Measurements from ENCODE around the gene DNAAF1.

Gene DNAAF1

DNA sequence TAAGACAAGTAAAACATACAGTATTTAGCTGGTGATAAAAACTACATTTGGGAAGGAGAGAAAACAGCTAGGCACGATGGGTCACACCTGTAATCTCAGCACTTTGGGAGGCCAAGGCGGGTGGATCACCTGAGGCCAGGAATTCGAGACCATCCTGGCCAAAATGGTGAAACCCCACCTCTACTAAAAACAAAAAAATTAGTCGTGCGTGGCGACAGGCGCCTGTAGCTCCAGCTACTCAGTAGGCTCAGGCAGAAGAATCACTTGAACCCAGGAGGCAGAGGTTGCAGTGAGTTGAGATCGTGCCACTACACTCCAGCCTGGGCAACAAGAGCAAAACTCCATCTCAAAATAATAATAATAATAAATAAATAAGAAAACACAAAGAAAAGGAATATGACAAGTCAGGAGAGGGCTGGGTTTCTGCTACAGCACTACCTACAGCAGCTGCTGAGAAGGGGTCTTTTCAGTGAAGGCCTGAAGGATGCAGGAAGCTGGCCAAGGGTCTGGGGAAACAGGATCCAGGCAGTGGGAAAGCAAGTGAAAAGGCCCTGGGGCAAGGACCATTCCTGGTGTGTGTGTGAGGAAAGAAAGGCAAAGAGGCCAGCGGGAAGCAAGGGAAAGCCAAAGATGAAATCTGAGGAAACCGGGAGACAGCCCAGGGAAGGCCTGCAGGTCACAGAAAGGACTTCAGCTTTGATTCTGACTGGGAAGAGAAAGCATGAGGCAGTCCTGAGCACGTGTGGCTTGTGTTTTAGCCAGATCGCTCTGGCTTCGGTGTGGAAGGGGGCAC, 39.0 kb upstream of the DNAAF1 start:
- peaks cover 0 to 40% of the 10 kb centered on the region in 2 experiments; a peak in 2 of 3 replicates for H3K36me3 ChIP-seq (ENCODE audit: control insufficient read depth in 2 of 2, insufficient read depth in 1 of 2, low read length in 2 of 2)
- TF ChIP-seq, protein P1, sequence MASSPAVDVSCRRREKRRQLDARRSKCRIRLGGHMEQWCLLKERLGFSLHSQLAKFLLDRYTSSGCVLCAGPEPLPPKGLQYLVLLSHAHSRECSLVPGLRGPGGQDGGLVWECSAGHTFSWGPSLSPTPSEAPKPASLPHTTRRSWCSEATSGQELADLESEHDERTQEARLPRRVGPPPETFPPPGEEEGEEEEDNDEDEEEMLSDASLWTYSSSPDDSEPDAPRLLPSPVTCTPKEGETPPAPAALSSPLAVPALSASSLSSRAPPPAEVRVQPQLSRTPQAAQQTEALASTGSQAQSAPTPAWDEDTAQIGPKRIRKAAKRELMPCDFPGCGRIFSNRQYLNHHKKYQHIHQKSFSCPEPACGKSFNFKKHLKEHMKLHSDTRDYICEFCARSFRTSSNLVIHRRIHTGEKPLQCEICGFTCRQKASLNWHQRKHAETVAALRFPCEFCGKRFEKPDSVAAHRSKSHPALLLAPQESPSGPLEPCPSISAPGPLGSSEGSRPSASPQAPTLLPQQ (tag by site-specific recombination; IDR thresholded peaks at IDR 0.05): no peak
- no peak for TF ChIP-seq ZFHX2 (tag by site-specific recombination; conservative IDR thresholded peaks at IDR 0.05)
- TF ChIP-seq ZNF221 (tag by site-specific recombination; IDR thresholded peaks at IDR 0.05; ENCODE audit: borderline replicate concordance): no peak
- TF ChIP-seq PRDM1 (tag by site-specific recombination; IDR thresholded peaks at IDR 0.05): peak; percentile 88
- TF ChIP-seq ZNF146 (tag by site-specific recombination; IDR thresholded peaks at IDR 0.05): no peak
- peak; percentile 99 for TF ChIP-seq SCRT2 (tag by site-specific recombination; IDR thresholded peaks at IDR 0.05)
- TF ChIP-seq ZNF768 (tag by site-specific recombination; IDR thresholded peaks at IDR 0.05): no peak
- TF ChIP-seq ZNF184 (tag by site-specific recombination; IDR thresholded peaks at IDR 0.05): no peak
- TF ChIP-seq ZNF623 (tag by site-specific recombination; IDR thresholded peaks at IDR 0.05): peak; percentile 80
- TF ChIP-seq SCRT1 (tag by site-specific recombination; IDR thresholded peaks at IDR 0.05; ENCODE audit: borderline replicate concordance): peak; percentile 97
- CTCF ChIA-PET: interaction anchor here (0.7 to 1.9 kb wide), 3 partner anchors 11 to 270 kb away, joined by 3 to 4 read pairs (median 3); partner anchors contain the start of gene MBTPS1
- H3K27ac ChIP-seq (ENCODE audit: extremely low read depth, low read depth, low read length): no peak overlapping the region
- H3K4me3 ChIP-seq (ENCODE audit: low read depth, low read length): no peak overlapping the region
- H3K4me1 ChIP-seq (ENCODE audit: control insufficient read depth, insufficient read depth, low read length): peaks cover 5% of the 10 kb centered on the region
- H3K9me3 ChIP-seq (ENCODE audit: control insufficient read depth, insufficient read depth, low read depth, low read length): no peaks in the 10 kb centered on the region
- POLR2A ChIA-PET: interaction anchor here (2.1 kb wide), 1 partner anchor 11 kb away, joined by 7 read pairs; the partner anchor contains the start of gene MBTPS1

DNA sequence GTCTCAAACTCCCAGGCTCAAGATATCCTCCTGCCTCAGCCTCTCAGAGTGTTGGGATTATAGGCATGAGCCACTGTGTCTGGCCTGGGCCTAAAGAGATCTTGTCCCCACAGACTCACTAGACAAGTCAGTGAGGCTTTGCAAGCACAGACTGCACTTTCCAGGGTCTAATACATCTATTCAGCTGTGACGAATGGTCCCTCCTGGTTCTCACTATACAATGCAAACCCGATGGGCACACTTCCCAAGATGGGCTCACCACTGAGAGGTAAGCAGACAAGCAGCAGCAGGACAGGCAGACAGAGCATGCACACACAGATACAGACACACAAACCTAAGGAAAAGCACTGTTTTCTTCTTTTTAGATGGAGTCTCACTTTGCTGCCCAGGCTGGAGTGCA, 37.2 kb upstream of the DNAAF1 start:
- H3K27ac ChIP-seq (ENCODE audit: extremely low read depth, low read depth, low read length): no peak overlapping the region
- no peaks in the 10 kb centered on the region for H3K9me3 ChIP-seq (ENCODE audit: control insufficient read depth, insufficient read depth, low read depth, low read length)
- no peak overlapping the region for H3K4me3 ChIP-seq (ENCODE audit: low read depth, low read length)
- H3K4me1 ChIP-seq (ENCODE audit: control insufficient read depth, insufficient read depth, low read length): peaks cover 5% of the 10 kb centered on the region
- POLR2A ChIA-PET: interaction anchor here (0.8 kb wide), 1 partner anchor 9 kb away, joined by 3 read pairs; the partner anchor contains the start of gene MBTPS1
- peaks cover 0 to 32% of the 10 kb centered on the region in 2 experiments; a peak in 1 of 3 replicates for H3K36me3 ChIP-seq (ENCODE audit: control insufficient read depth in 2 of 2, insufficient read depth in 1 of 2, low read length in 2 of 2)
- CTCF ChIA-PET: interaction anchor here (1.0 to 1.2 kb wide), 2 partner anchors 23 to 40 kb away, joined by 3 to 5 read pairs; no protein-coding TSS in a partner anchor
- TF ChIP-seq KLF10 (tag by site-specific recombination; IDR thresholded peaks at IDR 0.05) (no peak), ZNF37A (tag by site-specific recombination; IDR thresholded peaks at IDR 0.05) (no peak), ZNF292 (tag by site-specific recombination; IDR thresholded peaks at IDR 0.05; ENCODE audit: borderline replicate concordance, low read depth) (no peak), ZNF354C (tag by site-specific recombination; IDR thresholded peaks at IDR 0.05; ENCODE audit: borderline replicate concordance, low read depth) (no peak), ZNF626 (tag by site-specific recombination; IDR thresholded peaks at IDR 0.05) (no peak), ZNF48 (tag by site-specific recombination; IDR thresholded peaks at IDR 0.05) (no peak), ZBTB17 (tag by site-specific recombination; IDR thresholded peaks at IDR 0.05) (no peak), ZNF394 (tag by site-specific recombination; IDR thresholded peaks at IDR 0.05; ENCODE audit: borderline replicate concordance) (no peak), ZNF514 (tag by site-specific recombination; IDR thresholded peaks at IDR 0.05) (no peak), ZNF121 (tag by site-specific recombination; IDR thresholded peaks at IDR 0.05) (no peak), ZNF600 (tag by site-specific recombination; IDR thresholded peaks at IDR 0.05) (no peak), KLF8 (tag by site-specific recombination; IDR thresholded peaks at IDR 0.05) (no peak), ZNF114 (tag by site-specific recombination; IDR thresholded peaks at IDR 0.05) (no peak), ZBTB21 (tag by site-specific recombination; IDR thresholded peaks at IDR 0.05) (no peak)
- TF ChIP-seq, protein P2, sequence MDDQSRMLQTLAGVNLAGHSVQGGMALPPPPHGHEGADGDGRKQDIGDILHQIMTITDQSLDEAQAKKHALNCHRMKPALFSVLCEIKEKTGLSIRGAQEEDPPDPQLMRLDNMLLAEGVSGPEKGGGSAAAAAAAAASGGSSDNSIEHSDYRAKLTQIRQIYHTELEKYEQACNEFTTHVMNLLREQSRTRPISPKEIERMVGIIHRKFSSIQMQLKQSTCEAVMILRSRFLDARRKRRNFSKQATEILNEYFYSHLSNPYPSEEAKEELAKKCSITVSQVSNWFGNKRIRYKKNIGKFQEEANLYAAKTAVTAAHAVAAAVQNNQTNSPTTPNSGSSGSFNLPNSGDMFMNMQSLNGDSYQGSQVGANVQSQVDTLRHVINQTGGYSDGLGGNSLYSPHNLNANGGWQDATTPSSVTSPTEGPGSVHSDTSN (CRISPR knock-in tag; IDR thresholded peaks at IDR 0.05): no peak
- TF ChIP-seq, protein P3, sequence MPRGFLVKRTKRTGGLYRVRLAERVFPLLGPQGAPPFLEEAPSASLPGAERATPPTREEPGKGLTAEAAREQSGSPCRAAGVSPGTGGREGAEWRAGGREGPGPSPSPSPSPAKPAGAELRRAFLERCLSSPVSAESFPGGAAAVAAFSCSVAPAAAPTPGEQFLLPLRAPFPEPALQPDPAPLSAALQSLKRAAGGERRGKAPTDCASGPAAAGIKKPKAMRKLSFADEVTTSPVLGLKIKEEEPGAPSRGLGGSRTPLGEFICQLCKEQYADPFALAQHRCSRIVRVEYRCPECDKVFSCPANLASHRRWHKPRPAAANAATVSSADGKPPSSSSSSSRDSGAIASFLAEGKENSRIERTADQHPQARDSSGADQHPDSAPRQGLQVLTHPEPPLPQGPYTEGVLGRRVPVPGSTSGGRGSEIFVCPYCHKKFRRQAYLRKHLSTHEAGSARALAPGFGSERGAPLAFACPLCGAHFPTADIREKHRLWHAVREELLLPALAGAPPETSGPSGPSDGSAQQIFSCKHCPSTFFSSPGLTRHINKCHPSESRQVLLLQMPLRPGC (tag by site-specific recombination; IDR thresholded peaks at IDR 0.05): no peak
- TF ChIP-seq, protein P4, sequence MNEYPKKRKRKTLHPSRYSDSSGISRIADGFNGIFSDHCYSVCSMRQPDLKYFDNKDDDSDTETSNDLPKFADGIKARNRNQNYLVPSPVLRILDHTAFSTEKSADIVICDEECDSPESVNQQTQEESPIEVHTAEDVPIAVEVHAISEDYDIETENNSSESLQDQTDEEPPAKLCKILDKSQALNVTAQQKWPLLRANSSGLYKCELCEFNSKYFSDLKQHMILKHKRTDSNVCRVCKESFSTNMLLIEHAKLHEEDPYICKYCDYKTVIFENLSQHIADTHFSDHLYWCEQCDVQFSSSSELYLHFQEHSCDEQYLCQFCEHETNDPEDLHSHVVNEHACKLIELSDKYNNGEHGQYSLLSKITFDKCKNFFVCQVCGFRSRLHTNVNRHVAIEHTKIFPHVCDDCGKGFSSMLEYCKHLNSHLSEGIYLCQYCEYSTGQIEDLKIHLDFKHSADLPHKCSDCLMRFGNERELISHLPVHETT (tag by site-specific recombination; IDR thresholded peaks at IDR 0.05): no peak
